Prostate gland (tissue), 2 donors: Measurements from ENCODE around the gene EPHA6. TPM values are rescaled to one million over a fixed set of nuclear protein-coding genes. Genes with fewer than 3 reads are reported as not detected.

Source experiments
- DNase-seq: peaks from one replicate; pipeline ENCODE4 v3.0.0-alpha.2; 2019; ENCODE audit warnings: low spot score
- H3K27ac ChIP-seq, 2 donors: fragments of 200-600 bp; sonication (generic); 2 replicates each; pipeline ENCODE4 v1.5.1; 2017 to 2019
- H3K27me3 ChIP-seq: fragments of 200-600 bp; sonication (generic); replicated peaks from 2 replicates; pipeline ENCODE4 v1.5.1; 2019; ENCODE audit not compliant: insufficient read depth
- H3K36me3 ChIP-seq, 2 donors: fragments of 200-600 bp; sonication (generic); 1 replicate in 1 of 2; 2 replicates in 1 of 2; pipeline versions ENCODE4 v1.5.1 to v1.8.1; 2017 to 2019
- H3K4me1 ChIP-seq: fragments of 200-600 bp; sonication (generic); replicated peaks from 2 replicates; pipeline ENCODE4 v1.5.1; 2019
- H3K4me3 ChIP-seq, 2 donors: fragments of 200-600 bp; sonication (generic); 2 replicates each; pipeline ENCODE4 v1.5.1; 2017 to 2019
- H3K9me3 ChIP-seq: fragments of 200-600 bp; sonication (generic); 2 replicates; pipeline ENCODE4 v1.5.1; 2017
- CTCF ChIP-seq, 4 experiments: fragments of 200-600 bp in 2 of 4; fragments of 450-650 bp in 2 of 4; sonication (generic) in 2 of 4; IDR thresholded peaks; 1 replicate in 3 of 4; 2 replicates in 1 of 4; pipeline ENCODE4 v1.5.1; 2016 to 2019; ENCODE audit warnings: antibody characterized with exemption in 4 of 4, mild to moderate bottlenecking in 2 of 4, moderate library complexity in 2 of 4
- POLR2A ChIP-seq: fragments of 450-650 bp; IDR thresholded peaks from one replicate; pipeline ENCODE4 v1.6.1; 2016; ENCODE audit warnings: antibody characterized with exemption, mild to moderate bottlenecking
- POLR2AphosphoS5 ChIP-seq: sonication (generic); formaldehyde crosslinking; IDR thresholded peaks from one replicate; pipeline ENCODE4 v1.6.1; 2017; ENCODE audit warnings: antibody characterized with exemption
- WGBS: methylation state at CpG from one replicate; pipeline ENCODE4 v1.1.5; 2018; 5-methylcytosine and 5-hydroxymethylcytosine counted together
- intact Hi-C: fragments of 100-400 bp; cut with DNase I; formaldehyde crosslinking; loops from one replicate; pipeline ENCODE4 v1.14.2; 2022
- total RNA-seq, 2 donors: library from RNA; depleted of rRNA; stranded (reverse); fragments of >200 nt; gene quantifications; one replicate each; pipeline ENCODE4 v1.1.0, GENCODE V29; 2016

EPHA6 gene
- total RNA-seq, 2 donors from 2014 or later = 1.1 to 3.7 TPM

- no peak for DNase-seq
- intact Hi-C loops = no loop called here
- no peak overlapping the region for H3K4me3 ChIP-seq
- 86% methylated on average over 2 of the region's 2 CpGs for WGBS
- H3K36me3 ChIP-seq = no peaks in the 10 kb centered on the region
- TF ChIP-seq POLR2A = no peak
- TF ChIP-seq POLR2AphosphoS5 = no peak
- TF ChIP-seq CTCF (IDR thresholded peaks at IDR 0.05) = no peak
- no peaks in the 10 kb centered on the region for H3K4me1 ChIP-seq
- no peaks in the 10 kb centered on the region for H3K27me3 ChIP-seq
- no peak overlapping the region for H3K27ac ChIP-seq
- H3K9me3 ChIP-seq = no peaks in the 10 kb centered on the region
These were observed 736.0 kb downstream of the EPHA6 start for GRCh38 chr3:97550408-97550807.

- no peak for DNase-seq
- H3K4me1 ChIP-seq = no peaks in the 10 kb centered on the region
- no peak overlapping the region for H3K4me3 ChIP-seq
- no peaks in the 10 kb centered on the region for H3K9me3 ChIP-seq
- H3K27me3 ChIP-seq = no peaks in the 10 kb centered on the region
- H3K27ac ChIP-seq = no peak overlapping the region
- no peak for TF ChIP-seq POLR2A
- H3K36me3 ChIP-seq = no peaks in the 10 kb centered on the region
- intact Hi-C loops = no loop called here
These were observed 737.8 kb downstream of the EPHA6 start for GRCh38 chr3:97552186-97552585.

GRCh38 chr3:97575742-97576141 lies 761.3 kb downstream of the EPHA6 start:
- TF ChIP-seq POLR2A (no peak), CTCF (IDR thresholded peaks at IDR 0.05) (no peak), POLR2AphosphoS5 (no peak)
- H3K27me3 ChIP-seq = no peaks in the 10 kb centered on the region
- WGBS = 84% methylated on average over 3 of the region's 3 CpGs
- DNase-seq = no peak
- intact Hi-C loops = no loop called here
- H3K36me3 ChIP-seq = no peaks in the 10 kb centered on the region
- H3K4me3 ChIP-seq = no peak overlapping the region
- no peaks in the 10 kb centered on the region for H3K9me3 ChIP-seq
- H3K27ac ChIP-seq = no peak overlapping the region
- no peaks in the 10 kb centered on the region for H3K4me1 ChIP-seq

GRCh38 chr3:97576221-97576620 lies 761.8 kb downstream of the EPHA6 start:
- Histone ChIP-seq H3K27ac (no peak overlapping the region), H3K9me3 (no peaks in the 10 kb centered on the region), H3K36me3 (no peaks in the 10 kb centered on the region), H3K27me3 (no peaks in the 10 kb centered on the region), H3K4me3 (no peak overlapping the region), H3K4me1 (no peaks in the 10 kb centered on the region)
- TF ChIP-seq CTCF (IDR thresholded peaks at IDR 0.05) = no peak
- no peak for TF ChIP-seq POLR2AphosphoS5
- no peak for TF ChIP-seq POLR2A
- DNase-seq = no peak
- intact Hi-C loops = no loop called here
- 70% methylated on average over 2 of the region's 2 CpGs for WGBS

- TF ChIP-seq POLR2AphosphoS5 = no peak
- TF ChIP-seq CTCF (IDR thresholded peaks at IDR 0.05) = no peak
- TF ChIP-seq POLR2A = no peak
- no peaks in the 10 kb centered on the region for H3K4me1 ChIP-seq
- no peak for DNase-seq
- H3K4me3 ChIP-seq = no peak overlapping the region
- 67% methylated on average over 3 of the region's 3 CpGs for WGBS
- H3K27me3 ChIP-seq = no peaks in the 10 kb centered on the region
- intact Hi-C loops = no loop called here
- no peaks in the 10 kb centered on the region for H3K36me3 ChIP-seq
- no peak overlapping the region for H3K27ac ChIP-seq
- no peaks in the 10 kb centered on the region for H3K9me3 ChIP-seq
These were observed 765.0 kb downstream of the EPHA6 start for GRCh38 chr3:97579365-97579764.
